K562 (cell line): ENCODE data around the gene PBX4. TPM values are rescaled to one million over a fixed set of nuclear protein-coding genes. Genes with fewer than 3 reads are reported as not detected.

ENCODE experiments used
- ERF ChIP-seq: fragments of 450-650 bp; formaldehyde crosslinking; IDR thresholded peaks from 2 replicates; pipeline ENCODE4 v1.4.0; 2020; ENCODE audit warnings: mild to moderate bottlenecking, mixed read lengths
- FOXP1 ChIP-seq: sonication (generic); formaldehyde crosslinking; IDR thresholded peaks from 2 replicates; pipeline ENCODE4 v1.8.0; 2022; ENCODE audit warnings: mild to moderate bottlenecking, missing genetic modification reagents
- HCFC1 ChIP-seq: IDR thresholded peaks from 2 replicates; pipeline ENCODE4 v1.6.1; 2012; ENCODE audit warnings: low read depth, low read length, improper control_type of control experiment
- HDAC1 ChIP-seq, 2 experiments: fragments of 450-650 bp; IDR thresholded peaks; 2 replicates each; pipeline ENCODE4 v1.6.1; 2016 to 2017; ENCODE audit warnings: inconsistent platforms in 1 of 2, mild to moderate bottlenecking in 1 of 2, moderate library complexity in 1 of 2
- HDAC2 ChIP-seq: fragments of 450-650 bp; IDR thresholded peaks from 2 replicates; pipeline ENCODE4 v1.6.1; 2016; ENCODE audit warnings: mild to moderate bottlenecking
- MCM2 ChIP-seq: fragments of 450-650 bp; IDR thresholded peaks from 2 replicates; pipeline ENCODE4 v1.6.1; 2017; ENCODE audit warnings: low read depth, mild to moderate bottlenecking
- MYNN ChIP-seq, 2 experiments: sonication (generic); formaldehyde crosslinking in 1 of 2; IDR thresholded peaks; 2 replicates each; pipeline versions ENCODE4 v1.5.0 to v1.6.1; 2016 to 2020; ENCODE audit warnings: antibody characterized with exemption in 1 of 2, missing genetic modification reagents in 1 of 2
- POLR2AphosphoS2 ChIP-seq: IDR thresholded peaks from 2 replicates; pipeline ENCODE4 v1.6.1; 2012; ENCODE audit warnings: low read length, improper control_type of control experiment
- RHOXF2B ChIP-seq: fragments of 250-450 bp; sonication (Bioruptor Pico); conservative IDR thresholded peaks from 2 replicates; pipeline ENCODE4 v1.5.1; 2021
- SLC30A9 ChIP-seq: fragments of 250-450 bp; sonication (Bioruptor Pico); IDR thresholded peaks from 2 replicates; pipeline ENCODE4 v1.8.0; 2022; ENCODE audit warnings: mild to moderate bottlenecking, moderate library complexity
- SMARCB1 ChIP-seq: IDR thresholded peaks from 2 replicates; pipeline ENCODE4 v1.6.1; 2011; ENCODE audit warnings: improper control_type of control experiment, low read depth; ENCODE audit not compliant: insufficient read length
- STAT5A ChIP-seq: IDR thresholded peaks from 2 replicates; pipeline ENCODE4 v1.6.1; 2012; ENCODE audit warnings: low read length, inconsistent platforms, borderline replicate concordance
- TCF7L2 ChIP-seq: fragments of 150-350 bp; IDR thresholded peaks from 2 replicates; pipeline ENCODE4 v1.6.1; 2016; ENCODE audit warnings: low read depth, mild to moderate bottlenecking, low read length, moderate library complexity
- TRIM24 ChIP-seq, 2 experiments: fragments of 450-650 bp; IDR thresholded peaks; 2 replicates each; pipeline ENCODE4 v1.6.1; 2016
- ZC3H8 ChIP-seq: fragments of 450-650 bp; IDR thresholded peaks from 2 replicates; pipeline ENCODE4 v1.6.1; 2017
- ZNF124 ChIP-seq: sonication (generic); formaldehyde crosslinking; IDR thresholded peaks from 2 replicates; pipeline ENCODE4 v1.8.1; 2022; ENCODE audit warnings: missing genetic modification reagents
- polyA plus RNA-seq, 8 experiments: library from polyadenylated mRNA; depleted of rRNA in 4 of 8; stranded (reverse) in 5 of 8; unstranded in 3 of 8; fragments of >200 nt; fragmentation: Nextera tagmentation in 2 of 8; fragmentation: Illumina TruSeq in 1 of 8; extraction: Ambion mirVana in 2 of 8; extraction: Trizol in 1 of 8; gene quantifications; 2 replicates each; pipeline versions ENCODE4 v1.2.1 to v1.2.3, GENCODE V29; 2011 to 2014; ENCODE audit warnings: inconsistent platforms in 1 of 8, missing spikeins in 1 of 8
- total RNA-seq, 7 experiments: library from RNA; depleted of rRNA in 6 of 7; stranded (reverse); fragments of >200 nt in 6 of 7; fragmentation: Illumina TruSeq in 2 of 7; extraction: Trizol in 2 of 7; gene quantifications; 2 replicates each; pipeline versions ENCODE4 v1.2.1 to v1.2.3, GENCODE V29; 2011 to 2021; ENCODE audit warnings: low replicate concordance in 1 of 7
- TF ChIP-seq, protein P1 (sequence below): fragments of 450-650 bp; IDR thresholded peaks from 2 replicates; pipeline ENCODE4 v1.7.1; 2018; ENCODE audit warnings: mild to moderate bottlenecking, low read depth; ENCODE audit not compliant: partially characterized antibody
- TF ChIP-seq, protein P2 (sequence below): fragments of 450-650 bp; IDR thresholded peaks from 2 replicates; pipeline ENCODE4 v1.6.1; 2016; ENCODE audit warnings: missing biosample characterization, missing genetic modification characterization
- TF ChIP-seq, protein P3 (sequence below): fragments of 250-450 bp; sonication (Bioruptor Pico); IDR thresholded peaks from 2 replicates; pipeline ENCODE4 v1.5.0; 2021
- TF ChIP-seq, protein P4 (sequence below): IDR thresholded peaks from 2 replicates; pipeline ENCODE4 v1.6.1; 2012; ENCODE audit warnings: low read depth, low read length, improper control_type of control experiment, borderline replicate concordance
- TF ChIP-seq, protein P5 (sequence below): fragments of 450-650 bp; formaldehyde crosslinking; IDR thresholded peaks from 2 replicates; pipeline ENCODE4 v1.4.0; 2020; ENCODE audit warnings: mild to moderate bottlenecking, moderate library complexity

Gene PBX4
- total and polyA plus RNA-seq, 9 of the 15 experiments (the other 6 are each of a cell fraction or from before 2014, with no cell fraction given), result 0.11 to 3.8 (median 1.6) TPM; not detected in 1

DNA sequence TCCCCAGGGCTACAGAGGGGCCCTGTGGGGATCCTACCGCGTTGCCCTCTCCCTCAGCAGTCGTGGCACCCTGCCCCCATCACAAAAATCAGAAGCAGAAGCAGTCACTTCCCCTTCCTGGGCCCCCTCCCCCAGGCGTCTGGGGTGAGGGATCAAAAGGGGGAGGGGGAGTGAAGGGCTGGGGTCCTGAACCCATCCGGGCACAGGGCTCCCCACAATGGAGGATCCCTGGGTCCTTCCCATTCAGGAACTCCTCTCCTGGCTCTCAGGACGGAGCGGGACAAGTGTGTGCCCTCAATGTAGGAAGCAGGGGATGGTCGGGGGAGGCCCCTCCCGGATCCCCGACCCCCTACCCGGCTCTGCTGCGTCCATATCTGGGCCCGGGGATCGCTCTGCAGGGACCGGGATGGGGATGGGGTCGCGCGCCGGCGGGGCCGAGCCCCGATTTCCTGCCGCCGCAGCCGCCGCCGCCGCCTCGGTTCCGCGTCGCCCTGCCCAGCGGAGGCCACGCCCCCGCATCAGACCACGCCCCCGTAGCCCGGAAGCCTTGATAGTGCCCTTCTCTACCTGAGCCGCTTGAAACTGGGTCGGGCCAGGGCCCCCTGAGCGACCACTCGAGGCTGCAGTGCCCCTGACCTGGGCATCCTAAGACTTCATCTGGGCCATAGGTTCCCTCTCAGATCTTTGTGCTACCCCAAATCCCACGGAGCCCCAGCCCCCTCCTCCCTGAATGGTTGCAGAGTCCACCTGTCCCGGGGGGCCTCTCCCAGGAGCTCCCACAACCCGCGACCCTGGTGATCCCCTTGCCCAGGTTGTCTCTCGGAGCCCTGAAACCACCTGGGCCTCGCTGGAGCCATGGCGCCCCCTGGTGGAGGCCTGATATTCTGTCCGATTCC is 24.9 kb upstream of the PBX4 start, which contains the start of gene GMIP (continued):
- no peak for TF ChIP-seq FOXP1 (CRISPR knock-in tag)
- TF ChIP-seq RHOXF2B, result no peak
- TF ChIP-seq, protein P1, sequence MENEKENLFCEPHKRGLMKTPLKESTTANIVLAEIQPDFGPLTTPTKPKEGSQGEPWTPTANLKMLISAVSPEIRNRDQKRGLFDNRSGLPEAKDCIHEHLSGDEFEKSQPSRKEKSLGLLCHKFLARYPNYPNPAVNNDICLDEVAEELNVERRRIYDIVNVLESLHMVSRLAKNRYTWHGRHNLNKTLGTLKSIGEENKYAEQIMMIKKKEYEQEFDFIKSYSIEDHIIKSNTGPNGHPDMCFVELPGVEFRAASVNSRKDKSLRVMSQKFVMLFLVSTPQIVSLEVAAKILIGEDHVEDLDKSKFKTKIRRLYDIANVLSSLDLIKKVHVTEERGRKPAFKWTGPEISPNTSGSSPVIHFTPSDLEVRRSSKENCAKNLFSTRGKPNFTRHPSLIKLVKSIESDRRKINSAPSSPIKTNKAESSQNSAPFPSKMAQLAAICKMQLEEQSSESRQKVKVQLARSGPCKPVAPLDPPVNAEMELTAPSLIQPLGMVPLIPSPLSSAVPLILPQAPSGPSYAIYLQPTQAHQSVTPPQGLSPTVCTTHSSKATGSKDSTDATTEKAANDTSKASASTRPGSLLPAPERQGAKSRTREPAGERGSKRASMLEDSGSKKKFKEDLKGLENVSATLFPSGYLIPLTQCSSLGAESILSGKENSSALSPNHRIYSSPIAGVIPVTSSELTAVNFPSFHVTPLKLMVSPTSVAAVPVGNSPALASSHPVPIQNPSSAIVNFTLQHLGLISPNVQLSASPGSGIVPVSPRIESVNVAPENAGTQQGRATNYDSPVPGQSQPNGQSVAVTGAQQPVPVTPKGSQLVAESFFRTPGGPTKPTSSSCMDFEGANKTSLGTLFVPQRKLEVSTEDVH, result no peak
- no peak for TF ChIP-seq TCF7L2
- TF ChIP-seq SMARCB1, result no peak
- TF ChIP-seq STAT5A, result no peak
- no peak for TF ChIP-seq MCM2
- no peak for TF ChIP-seq SLC30A9 (CRISPR knock-in tag)
- no peak for TF ChIP-seq ZC3H8
- TF ChIP-seq ZNF124, result no peak
- peak in 1 of 2 experiments; percentile 20; a peak in 1 of 4 replicates for TF ChIP-seq HDAC1 (IDR thresholded peaks at IDR 0.05)
- TF ChIP-seq, protein P2, sequence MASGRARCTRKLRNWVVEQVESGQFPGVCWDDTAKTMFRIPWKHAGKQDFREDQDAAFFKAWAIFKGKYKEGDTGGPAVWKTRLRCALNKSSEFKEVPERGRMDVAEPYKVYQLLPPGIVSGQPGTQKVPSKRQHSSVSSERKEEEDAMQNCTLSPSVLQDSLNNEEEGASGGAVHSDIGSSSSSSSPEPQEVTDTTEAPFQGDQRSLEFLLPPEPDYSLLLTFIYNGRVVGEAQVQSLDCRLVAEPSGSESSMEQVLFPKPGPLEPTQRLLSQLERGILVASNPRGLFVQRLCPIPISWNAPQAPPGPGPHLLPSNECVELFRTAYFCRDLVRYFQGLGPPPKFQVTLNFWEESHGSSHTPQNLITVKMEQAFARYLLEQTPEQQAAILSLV (tag), result no peak
- no peak for TF ChIP-seq POLR2AphosphoS2
- TF ChIP-seq, protein P3, sequence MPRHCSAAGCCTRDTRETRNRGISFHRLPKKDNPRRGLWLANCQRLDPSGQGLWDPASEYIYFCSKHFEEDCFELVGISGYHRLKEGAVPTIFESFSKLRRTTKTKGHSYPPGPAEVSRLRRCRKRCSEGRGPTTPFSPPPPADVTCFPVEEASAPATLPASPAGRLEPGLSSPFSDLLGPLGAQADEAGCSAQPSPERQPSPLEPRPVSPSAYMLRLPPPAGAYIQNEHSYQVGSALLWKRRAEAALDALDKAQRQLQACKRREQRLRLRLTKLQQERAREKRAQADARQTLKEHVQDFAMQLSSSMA (CRISPR knock-in tag), result no peak
- TF ChIP-seq HDAC2, result no peak
- TF ChIP-seq MYNN (IDR thresholded peaks at IDR 0.05), result no peak
- no peak for TF ChIP-seq MYNN (CRISPR knock-in tag; IDR thresholded peaks at IDR 0.05)
- TF ChIP-seq, protein P4, sequence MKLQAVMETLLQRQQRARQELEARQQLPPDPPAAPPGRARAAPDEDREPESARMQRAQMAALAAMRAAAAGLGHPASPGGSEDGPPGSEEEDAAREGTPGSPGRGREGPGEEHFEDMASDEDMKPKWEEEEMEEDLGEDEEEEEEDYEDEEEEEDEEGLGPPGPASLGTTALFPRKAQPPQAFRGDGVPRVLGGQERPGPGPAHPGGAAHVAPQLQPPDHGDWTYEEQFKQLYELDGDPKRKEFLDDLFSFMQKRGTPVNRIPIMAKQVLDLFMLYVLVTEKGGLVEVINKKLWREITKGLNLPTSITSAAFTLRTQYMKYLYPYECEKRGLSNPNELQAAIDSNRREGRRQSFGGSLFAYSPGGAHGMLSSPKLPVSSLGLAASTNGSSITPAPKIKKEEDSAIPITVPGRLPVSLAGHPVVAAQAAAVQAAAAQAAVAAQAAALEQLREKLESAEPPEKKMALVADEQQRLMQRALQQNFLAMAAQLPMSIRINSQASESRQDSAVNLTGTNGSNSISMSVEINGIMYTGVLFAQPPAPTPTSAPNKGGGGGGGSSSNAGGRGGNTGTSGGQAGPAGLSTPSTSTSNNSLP, result no peak
- no peak for TF ChIP-seq ERF
- no peak for TF ChIP-seq HCFC1
- TF ChIP-seq, protein P5, sequence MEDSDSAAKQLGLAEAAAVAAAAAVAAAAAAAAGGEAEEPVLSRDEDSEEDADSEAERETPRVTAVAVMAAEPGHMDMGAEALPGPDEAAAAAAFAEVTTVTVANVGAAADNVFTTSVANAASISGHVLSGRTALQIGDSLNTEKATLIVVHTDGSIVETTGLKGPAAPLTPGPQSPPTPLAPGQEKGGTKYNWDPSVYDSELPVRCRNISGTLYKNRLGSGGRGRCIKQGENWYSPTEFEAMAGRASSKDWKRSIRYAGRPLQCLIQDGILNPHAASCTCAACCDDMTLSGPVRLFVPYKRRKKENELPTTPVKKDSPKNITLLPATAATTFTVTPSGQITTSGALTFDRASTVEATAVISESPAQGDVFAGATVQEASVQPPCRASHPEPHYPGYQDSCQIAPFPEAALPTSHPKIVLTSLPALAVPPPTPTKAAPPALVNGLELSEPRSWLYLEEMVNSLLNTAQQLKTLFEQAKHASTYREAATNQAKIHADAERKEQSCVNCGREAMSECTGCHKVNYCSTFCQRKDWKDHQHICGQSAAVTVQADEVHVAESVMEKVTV (CRISPR knock-in tag), result peak; percentile 59; the same call in 1 of the 2 replicates
- no peak for TF ChIP-seq TRIM24 (IDR thresholded peaks at IDR 0.05)
